Superior temporal gyrus (tissue), 1 donor: Measurements from ENCODE around the gene STRBP.

Source experiments
- DNase-seq: peaks from one replicate; pipeline ENCODE4 v3.0.0-alpha.2; 2016; ENCODE audit errors: extremely low spot score

The STRBP gene

DNA sequence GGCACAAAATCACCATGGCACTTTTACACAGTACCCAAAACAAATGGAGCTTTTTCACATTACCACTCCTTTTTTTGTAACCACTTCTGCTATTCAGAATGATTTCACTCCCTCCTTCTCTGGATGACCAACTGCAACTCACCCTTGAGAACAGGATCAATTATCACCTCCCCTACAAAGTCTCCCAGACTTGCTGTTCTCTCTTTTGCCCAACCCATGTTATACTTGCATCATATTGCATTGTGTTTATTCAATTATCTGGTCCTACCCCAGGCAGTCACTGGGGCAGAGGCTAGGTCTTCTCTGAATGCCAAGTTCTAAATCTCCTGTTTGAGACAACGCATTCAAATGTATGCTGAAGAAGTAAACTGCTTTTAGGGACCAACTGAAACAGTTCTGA is 139.0 kb downstream of the STRBP start:
- no peak for DNase-seq

GRCh38 chr9:123128591-123128990 is 139.8 kb downstream of the STRBP start:
- DNase-seq: no peak

DNA sequence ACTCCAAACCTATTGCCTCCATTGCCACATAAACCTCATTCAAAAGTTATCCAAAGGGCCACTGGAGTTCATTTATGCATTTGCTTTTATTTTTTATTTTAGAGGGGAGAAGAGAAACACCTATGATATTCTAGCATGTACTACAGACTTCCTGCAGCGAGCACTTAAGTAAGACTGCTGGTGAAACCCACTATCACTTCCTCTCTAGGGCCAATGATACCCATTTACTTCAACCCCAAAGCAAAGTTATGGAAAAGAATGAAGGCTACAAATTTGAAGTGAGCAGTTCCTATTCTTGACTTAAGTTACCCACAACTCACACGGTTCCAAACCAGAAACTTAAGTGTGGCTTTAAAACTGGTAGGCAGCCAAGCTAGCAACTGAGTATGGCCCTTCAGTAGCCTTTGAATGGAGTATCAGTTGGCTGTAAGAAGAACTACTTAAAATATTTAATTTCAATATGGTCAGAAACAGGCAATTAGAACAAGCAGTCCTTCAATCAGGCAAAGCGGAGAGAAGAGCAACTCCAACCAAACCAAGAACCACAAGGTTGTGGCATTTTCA is 140.8 kb downstream of the STRBP start:
- DNase-seq: no peak

DNA sequence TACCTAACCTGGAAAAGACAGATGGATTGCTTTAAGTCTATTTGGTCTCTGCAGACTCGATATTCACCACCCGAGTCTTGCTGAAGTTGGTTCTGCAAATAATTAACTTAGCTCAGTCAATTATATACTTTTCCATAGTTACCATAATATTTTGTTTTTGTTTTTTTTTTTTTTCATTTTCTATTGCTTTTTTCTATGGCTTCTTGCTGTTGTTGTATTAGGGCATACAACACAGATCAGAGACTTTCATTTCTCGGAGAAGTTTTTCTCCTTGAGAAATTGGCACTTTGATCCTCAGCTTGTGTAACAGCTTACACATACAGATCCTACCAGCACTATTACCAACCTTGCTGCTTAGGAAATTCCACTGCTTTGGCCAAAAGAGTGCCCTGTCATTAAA is 146.9 kb downstream of the STRBP start:
- no peak for DNase-seq

- peak; percentile 57 for DNase-seq
Measured at GRCh38 chr9:123120953-123121352, 147.4 kb downstream of the STRBP start.

GRCh38 chr9:123120131-123120530 is 148.3 kb downstream of the STRBP start:
- DNase-seq: no peak

DNA sequence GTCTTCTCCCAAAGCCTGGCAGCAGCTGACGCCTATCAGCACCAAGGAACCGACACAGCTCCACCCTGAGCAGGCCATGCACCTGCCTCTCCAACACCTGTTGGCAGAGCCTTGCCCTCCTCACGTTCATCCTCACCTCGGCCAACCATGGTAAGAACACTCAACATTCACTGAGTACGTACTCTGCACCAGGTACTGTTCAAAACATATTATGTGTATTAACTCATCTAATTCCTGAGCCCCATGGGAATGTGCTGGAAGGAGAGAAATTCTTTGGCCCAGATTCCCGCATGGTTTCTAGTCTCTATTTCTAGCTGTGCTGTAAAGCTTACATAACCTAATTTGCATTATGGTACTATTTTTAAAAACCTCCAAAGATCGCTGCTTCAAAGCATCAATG is 148.8 kb downstream of the STRBP start:
- DNase-seq: no peak

DNA sequence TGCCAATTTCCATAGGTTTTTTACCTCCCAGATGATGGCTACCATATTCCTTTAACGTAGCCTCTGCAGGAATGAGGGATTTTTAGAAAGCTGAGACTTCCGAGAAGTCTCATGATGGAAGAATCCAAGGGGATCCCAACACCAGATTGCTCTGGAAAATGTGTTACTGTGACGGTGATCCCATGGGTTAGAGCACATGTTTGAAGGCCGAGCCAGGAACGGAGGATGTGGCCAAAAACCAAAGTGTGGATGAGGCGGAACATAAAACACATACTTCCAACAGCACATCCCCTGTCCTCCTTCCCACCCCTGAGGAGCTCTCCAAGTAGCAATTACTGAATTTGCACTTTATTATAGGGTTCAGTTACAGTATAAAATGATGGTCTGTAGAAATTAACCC is 152.3 kb downstream of the STRBP start:
- DNase-seq: no peak

DNA sequence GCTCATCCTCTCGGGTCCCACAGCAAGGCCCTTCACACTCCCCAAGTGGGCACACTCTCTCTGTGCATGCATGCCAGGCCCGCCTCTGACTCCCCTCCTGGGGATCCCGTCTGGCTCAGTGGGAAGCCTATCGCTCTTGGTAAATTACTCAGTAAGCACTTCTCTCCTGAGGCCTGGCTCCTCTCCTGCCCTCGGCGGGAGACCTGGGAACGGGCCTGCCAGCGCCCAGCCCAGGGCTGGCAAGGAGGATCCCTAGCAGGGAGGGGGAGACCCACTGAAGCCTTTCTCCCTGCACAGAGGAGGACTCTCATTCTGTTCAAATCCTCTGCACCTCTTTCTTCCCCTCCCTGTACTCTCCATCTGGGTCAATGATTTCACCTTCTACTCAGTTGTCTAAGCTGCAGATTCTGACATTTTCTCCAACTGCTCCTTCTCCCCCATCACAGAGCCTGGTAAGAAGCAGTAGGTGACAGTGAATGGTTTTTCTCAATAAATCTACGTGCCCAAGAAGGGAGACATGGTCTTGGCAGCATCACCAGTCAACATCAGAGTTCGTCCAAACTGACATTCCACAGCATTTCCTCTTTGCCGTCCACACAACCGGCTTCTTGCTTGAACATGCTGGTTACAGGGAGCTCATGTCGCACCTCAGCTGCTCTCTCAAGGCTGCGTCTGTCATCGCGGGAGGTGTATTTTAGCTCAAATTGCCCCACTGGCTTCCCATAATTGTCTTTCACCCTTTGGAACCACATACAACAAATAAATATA is 153.1 kb downstream of the STRBP start:
- DNase-seq: no peak

DNA sequence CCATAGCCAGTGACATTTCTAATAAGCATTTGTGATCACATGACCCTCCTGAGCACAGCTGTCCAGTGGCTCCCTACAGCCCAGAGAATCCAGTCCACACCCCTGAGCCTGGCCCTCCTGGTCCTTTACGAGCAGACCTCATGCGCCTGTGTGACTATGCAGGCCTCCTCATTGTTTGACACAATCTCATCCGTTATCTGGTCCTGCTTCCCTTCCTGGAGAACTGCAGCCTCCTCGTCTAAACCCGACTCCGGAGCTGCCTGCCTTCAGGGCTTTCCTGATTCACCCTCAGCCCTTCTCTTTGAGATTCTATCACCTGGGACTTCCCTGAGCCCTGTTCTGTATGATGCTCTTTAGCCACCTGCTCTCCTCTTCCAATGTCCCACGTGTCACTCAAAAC is 155.2 kb downstream of the STRBP start:
- no peak for DNase-seq

DNA sequence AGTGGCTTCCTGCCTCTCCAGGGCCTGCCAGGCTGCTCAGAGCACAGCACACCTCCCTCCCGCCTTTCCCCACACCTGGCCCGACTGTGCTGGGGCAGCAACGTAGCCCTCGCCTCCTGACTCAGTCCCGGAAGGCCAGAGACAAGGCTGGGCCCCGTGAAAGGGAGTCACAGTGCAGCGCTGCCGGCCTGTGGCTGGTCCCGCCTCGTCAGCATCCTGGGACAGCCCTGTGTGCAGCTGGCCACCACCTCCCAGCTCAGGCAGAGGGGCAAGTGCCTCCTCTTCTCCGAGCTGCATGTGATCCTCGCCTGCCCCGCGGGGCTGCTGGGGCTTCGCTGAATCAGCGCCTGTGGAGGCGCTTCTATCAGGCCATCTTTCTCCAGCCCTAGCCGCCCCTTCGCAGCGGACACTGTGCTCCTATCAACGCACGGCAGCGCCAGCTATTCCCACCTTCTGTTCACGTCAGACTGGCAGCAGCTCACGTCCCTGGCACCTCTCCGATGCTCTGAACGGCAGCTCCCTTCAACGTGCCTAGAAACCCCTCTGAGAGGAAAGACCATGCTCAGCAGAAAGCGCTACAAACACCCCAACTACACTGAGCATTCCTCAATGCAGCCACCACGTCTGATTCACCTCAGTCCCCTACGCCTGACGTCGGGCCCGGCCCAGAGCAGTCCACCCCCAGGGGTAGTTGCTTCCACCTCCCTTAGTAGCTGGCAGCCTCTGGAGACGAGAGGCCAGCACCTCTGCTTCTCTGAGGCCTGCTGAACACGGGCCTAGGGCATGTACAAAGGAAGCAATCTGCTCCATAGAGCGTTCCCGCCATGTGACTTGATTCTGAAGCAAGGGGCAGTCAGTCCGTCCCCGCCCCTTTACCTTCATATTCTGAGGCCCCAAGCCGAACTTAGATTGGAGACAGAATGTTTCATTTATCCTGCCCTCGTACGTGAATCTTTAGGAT is 156.1 kb downstream of the STRBP start:
- DNase-seq: no peak

DNA sequence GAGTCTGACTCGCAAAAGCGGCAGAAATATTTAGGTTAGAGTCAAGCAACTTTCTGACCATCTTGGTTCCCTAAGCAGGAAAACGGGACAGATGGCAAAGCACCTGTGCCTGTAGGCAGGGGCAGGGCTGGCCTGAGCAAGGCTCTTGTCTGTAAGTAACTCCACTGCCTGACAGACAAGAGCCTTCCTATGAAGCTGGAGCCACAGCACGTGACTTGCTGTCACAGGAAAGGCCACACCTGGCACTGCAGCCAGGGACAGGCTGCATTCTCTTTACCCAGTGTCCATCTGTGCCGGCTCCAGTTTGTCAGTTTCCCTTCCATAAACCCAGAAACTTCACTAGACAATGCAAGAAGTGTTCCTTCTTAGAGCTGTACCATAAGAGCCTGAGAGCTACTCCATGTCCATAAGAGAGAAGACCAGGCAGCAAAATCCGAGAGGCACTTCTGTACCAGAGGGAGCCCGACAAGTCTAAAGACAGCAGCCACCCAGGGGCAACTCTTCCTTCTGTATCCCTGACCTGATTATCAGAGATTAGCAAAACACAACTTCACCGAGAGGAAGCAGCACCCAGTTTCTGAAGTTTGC is 156.9 kb downstream of the STRBP start:
- DNase-seq: peak; percentile 40

GRCh38 chr9:123109540-123110279 is 158.7 kb downstream of the STRBP start:
- DNase-seq: no peak

GRCh38 chr9:123108976-123109375 is 159.4 kb downstream of the STRBP start:
- no peak for DNase-seq

DNA sequence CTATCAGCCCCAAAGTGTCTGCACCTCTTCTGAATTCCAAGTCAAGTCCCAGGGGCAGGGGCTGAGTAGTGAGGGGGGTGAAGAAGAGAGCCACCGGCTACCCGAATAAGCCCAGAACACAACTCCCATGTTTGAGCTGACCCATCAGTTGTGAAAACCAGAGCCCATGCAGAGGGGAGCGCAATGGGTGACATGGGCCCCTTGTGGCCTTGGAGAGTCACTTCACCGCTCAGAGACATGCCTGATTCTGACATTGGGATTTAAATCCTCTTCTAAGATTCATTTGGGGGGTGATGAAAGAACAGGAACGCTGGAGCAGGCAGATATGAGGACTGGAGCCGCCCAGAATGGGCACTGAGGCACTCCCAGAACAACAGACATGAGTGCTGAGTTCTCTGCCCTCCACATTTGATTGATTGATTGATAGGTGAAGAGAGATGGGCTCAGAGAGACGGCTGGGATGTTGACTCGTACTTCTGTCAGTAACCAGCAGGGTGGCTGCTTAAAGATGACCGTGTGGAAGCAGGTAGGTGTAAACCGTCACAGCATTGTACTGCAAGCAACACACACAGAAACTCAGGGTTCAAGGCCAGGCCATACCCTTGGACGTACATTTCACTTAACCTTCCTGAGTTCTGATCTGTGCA is 160.6 kb downstream of the STRBP start:
- DNase-seq: no peak

DNA sequence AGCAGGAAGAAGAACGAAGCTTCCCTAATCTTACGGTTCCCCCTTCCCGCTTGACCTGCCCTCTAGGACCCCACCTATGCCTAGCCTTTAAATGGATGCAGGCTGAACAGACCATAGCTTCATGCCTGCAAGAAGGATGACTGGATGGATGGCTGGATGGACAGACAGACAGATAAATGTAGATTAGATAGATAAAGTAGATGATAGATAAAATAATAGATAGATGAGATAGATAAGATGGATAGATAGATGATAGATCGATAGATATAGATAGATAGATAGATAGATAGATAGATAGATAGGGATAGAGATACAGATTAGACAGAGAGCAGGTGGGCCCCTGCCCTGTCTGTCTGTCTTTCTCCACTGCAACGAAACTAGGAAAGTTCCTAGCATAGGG is 162.9 kb downstream of the STRBP start:
- no peak for DNase-seq

- DNase-seq: no peak
Measured at GRCh38 chr9:123104807-123105206, 163.6 kb downstream of the STRBP start.

DNA sequence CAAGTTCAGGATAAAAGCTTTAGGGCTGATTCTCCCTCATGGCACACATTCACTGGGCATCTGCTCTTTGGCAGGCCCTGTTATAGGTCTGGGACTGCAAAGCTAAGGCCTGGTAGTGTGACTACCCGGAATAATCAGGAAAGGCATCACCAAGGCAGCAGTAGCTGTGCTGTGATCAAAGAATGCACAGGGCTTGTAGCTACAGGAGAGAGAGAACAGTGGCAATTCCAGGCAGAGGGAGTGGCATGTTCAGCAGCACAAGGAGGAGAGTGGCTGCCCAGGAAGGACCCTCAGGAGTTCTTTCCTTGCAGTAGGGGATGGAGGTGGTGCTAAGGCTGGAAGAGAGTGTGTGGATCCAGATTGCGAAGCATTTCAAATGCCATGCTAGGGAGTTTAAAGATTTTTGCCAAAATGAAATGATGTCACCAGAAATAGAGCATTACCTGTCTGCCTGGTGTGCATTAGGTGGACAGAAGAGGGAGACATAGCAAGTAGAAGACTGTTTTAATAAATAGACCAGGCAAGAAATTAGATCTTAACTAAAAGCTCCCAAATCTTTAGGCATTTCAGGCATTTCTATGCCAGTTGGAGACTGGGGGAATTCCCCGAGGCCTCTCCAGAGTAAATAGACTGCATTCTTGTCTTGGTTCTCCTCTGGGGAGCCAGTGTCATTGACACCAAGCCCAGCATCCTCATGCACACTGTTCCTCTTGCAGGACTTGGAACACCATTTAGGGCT is 165.8 kb downstream of the STRBP start:
- DNase-seq: no peak

DNA sequence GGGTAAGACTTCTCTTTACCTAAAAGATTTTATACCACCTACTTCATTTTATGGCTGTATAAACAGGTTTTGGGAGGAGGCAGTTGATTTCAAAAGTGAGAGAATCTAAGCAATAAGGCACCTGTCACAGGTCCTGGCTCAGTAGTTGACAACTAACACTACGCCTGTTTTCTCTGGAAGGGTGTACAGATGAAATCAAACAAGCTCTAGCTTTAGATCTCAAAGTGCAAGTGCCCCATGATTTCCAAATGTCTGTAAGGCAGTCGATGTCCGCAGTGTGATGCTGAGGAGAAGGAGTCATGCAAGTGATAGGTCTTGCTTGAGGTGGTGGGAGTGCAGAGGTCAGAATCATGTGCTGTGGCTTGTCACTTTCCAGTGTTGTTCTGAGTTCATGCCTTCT is 168.8 kb downstream of the STRBP start:
- DNase-seq: no peak

DNA sequence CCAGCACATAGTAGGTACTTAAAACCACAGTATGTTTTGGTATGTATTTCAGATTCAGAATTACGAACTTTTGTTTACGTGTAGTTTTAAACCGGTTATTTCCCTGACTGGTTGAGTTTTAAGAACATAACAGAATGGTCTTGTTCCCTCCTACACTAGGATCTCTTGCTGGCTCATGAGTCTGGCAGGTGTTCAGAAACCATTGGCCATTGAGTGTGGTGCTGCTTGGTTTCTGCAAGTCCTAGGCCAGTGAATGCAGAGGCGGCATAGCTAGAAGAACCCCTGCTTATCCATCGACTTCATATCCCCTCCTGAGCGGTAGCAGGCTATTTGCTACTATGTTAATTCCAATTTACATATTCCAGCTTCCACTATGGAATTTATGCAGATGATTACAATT is 169.3 kb downstream of the STRBP start:
- peak; percentile 70 for DNase-seq
